Skeletal muscle tissue (tissue), 4 donors: ENCODE data around the gene TGFBRAP1. TPM values are rescaled to one million over a fixed set of nuclear protein-coding genes. Genes with fewer than 3 reads are reported as not detected.

Experiments
- H3K27ac ChIP-seq: one replicate; pipeline ENCODE4 v1.7.0; 2013; ENCODE audit warnings: mild to moderate bottlenecking, low read depth, low read length, inconsistent platforms
- H3K27me3 ChIP-seq, 3 donors: one replicate each; pipeline ENCODE4 v1.7.0; 2013; ENCODE audit warnings: low read length in 3 of 3; ENCODE audit not compliant: control insufficient read depth in 3 of 3, insufficient read depth in 3 of 3
- H3K36me3 ChIP-seq, 3 donors: one replicate each; pipeline ENCODE4 v1.7.0; 2013; ENCODE audit warnings: low read length in 3 of 3; ENCODE audit not compliant: control insufficient read depth in 3 of 3, insufficient read depth in 3 of 3
- H3K4me1 ChIP-seq, 3 donors: one replicate each; pipeline ENCODE4 v1.7.0; 2013; ENCODE audit warnings: low read length in 3 of 3, mild to moderate bottlenecking in 3 of 3; ENCODE audit not compliant: control insufficient read depth in 3 of 3, insufficient read depth in 3 of 3
- H3K4me3 ChIP-seq, 3 donors: one replicate each; pipeline ENCODE4 v1.7.0; 2013; ENCODE audit warnings: low read length in 3 of 3
- H3K9ac ChIP-seq, 3 donors: one replicate each; pipeline ENCODE4 v1.7.0; 2013; ENCODE audit warnings: low read length in 3 of 3, mild to moderate bottlenecking in 3 of 3, moderate library complexity in 2 of 3, low read depth in 1 of 3
- H3K9me3 ChIP-seq, 3 donors: one replicate each; pipeline ENCODE4 v1.7.0; 2013; ENCODE audit warnings: low read length in 3 of 3; ENCODE audit not compliant: control insufficient read depth in 3 of 3
- total RNA-seq: library from RNA; depleted of rRNA; stranded (reverse); fragments of >200 nt; gene quantifications from one replicate; pipeline ENCODE4 v1.2.3, GENCODE V29; 2014
- donor health status: Osteomylitis.

The TGFBRAP1 gene
- total RNA-seq, 1 donor from 2014 or later: 7.3 TPM

DNA sequence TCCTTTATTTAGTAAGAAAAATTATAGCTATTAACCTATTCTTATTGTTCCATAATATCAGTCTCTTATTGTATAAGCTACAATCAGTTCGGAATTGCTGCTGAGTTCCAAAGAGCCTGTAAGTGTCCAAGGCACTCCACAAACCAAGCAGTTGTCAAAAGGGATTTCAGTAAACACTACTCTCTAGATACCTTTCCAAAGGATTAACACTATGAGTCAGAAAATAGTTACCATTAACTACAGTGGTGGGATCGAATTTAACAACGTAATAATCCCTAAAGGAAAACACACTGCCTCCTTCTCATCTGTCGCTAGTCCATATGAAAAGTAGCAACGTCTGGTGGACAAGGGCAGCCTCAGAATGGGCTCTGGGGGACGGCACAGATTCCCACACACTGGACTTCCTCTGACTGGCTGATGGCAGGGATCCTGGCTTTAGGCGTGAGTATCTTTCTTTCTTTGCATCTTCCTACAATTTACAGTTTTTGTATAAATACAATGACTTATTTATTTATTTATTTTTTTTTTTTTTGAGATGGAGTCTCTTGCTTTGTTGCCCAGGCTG is 8.8 kb downstream of the TGFBRAP1 start:
- H3K27me3 ChIP-seq: no peaks in the 10 kb centered on the region
- peaks cover 6 to 28% (median 7%) of the 10 kb centered on the region in 3 donors for H3K4me1 ChIP-seq
- H3K27ac ChIP-seq: peak overlapping the region; percentile 28
- H3K9ac ChIP-seq: peak overlapping the region in 2 of 3 donors; percentile 15 to 40
- no peak overlapping the region for H3K4me3 ChIP-seq
- H3K9me3 ChIP-seq: no peaks in the 10 kb centered on the region
- H3K36me3 ChIP-seq: peaks cover 0 to 5% (median 4%) of the 10 kb centered on the region in 3 donors

DNA sequence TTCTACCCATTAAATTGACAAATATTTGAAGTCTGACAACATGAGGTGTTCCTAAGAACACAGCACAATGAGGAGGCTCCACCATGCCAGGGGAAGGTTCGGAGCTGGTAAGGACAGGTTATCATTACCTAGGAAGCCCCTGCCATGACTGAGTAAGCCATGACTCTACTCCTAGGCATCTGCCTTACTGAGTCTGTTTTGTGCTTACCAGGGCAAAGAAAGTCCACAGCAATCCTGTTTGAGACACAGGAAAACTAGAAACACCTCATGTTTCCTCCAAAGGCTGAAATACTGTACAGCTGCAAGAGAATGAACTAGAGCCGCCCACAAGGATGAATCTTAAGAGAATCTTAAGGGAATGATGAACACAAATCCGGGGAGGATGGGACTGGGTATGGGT is 11.6 kb downstream of the TGFBRAP1 start:
- Histone ChIP-seq H3K27me3 (no peaks in the 10 kb centered on the region), H3K4me3 (no peak overlapping the region), H3K9ac (no peak overlapping the region), H3K9me3 (no peaks in the 10 kb centered on the region), H3K36me3 (peaks cover 0 to 3% (median 0%) of the 10 kb centered on the region in 3 donors), H3K27ac (no peak overlapping the region), H3K4me1 (peaks cover 6 to 13% (median 7%) of the 10 kb centered on the region in 3 donors)

DNA sequence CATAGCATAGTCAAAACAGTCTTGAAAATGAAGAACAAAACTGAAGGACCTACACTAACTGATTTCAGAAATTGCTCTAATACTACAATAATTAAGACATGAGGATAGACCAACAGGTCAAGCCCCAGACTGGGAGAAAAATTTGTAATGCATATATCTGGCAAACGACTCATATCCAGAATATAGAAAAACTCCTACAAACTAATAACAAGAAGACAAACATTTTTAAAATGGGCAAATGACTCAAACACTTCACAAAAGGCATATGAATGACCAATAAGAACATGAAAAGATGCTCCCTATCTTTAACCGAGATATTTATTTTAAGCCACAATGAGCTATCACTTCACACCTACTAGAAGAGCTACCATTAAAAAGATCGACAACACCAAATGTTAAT is 14.2 kb downstream of the TGFBRAP1 start:
- H3K9ac ChIP-seq: no peak overlapping the region
- H3K36me3 ChIP-seq: no peaks in the 10 kb centered on the region
- H3K27me3 ChIP-seq: no peaks in the 10 kb centered on the region
- H3K4me1 ChIP-seq: peaks cover 2 to 10% (median 3%) of the 10 kb centered on the region in 3 donors
- no peak overlapping the region for H3K4me3 ChIP-seq
- H3K27ac ChIP-seq: no peak overlapping the region
- H3K9me3 ChIP-seq: no peaks in the 10 kb centered on the region

DNA sequence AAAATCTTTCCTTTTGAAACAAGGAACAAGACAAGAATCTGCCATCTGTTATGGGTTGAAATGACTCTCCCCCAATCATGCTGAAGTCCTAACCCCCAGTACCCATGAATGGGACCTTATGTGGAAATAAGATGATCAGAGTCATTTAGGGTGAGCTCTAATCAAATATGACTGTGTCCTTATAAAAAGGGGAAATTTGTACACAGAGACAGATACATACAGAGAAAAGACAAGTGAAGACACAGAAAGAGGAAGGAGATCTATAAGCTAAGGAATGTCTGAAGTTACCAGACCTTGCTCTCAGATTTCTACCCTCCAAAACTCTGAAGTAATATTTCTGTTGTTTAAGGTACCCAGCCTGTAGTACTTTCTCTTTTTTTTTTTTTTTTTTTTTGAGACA is 15.7 kb downstream of the TGFBRAP1 start:
- no peaks in the 10 kb centered on the region for H3K27me3 ChIP-seq
- H3K4me1 ChIP-seq: peaks cover 0 to 6% (median 2%) of the 10 kb centered on the region in 3 donors
- H3K27ac ChIP-seq: no peak overlapping the region
- no peaks in the 10 kb centered on the region for H3K9me3 ChIP-seq
- no peak overlapping the region for H3K4me3 ChIP-seq
- no peak overlapping the region for H3K9ac ChIP-seq
- H3K36me3 ChIP-seq: no peaks in the 10 kb centered on the region

DNA sequence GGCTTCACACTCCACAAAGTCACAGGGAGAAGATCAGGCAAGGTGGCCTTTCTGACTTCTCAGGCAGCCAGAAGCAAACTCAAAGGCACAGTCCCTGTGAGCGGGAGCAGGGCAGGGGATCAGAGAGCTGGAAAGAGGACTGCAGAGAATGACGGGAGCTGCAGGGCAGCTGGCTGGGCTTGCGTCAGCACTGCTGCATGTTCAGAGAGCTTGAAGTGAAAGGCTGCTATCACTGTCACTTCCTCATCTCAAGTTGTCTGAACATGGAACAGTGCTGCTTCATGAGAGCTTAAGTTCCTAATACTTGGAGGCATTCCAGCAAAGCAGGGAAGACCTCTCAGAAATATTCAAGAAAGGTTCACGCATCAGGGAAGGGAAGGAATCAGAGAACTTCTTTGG is 20.4 kb downstream of the TGFBRAP1 start:
- Histone ChIP-seq H3K27me3 (no peaks in the 10 kb centered on the region), H3K9me3 (no peaks in the 10 kb centered on the region), H3K4me1 (peaks cover 0 to 7% (median 5%) of the 10 kb centered on the region in 3 donors), H3K9ac (no peak overlapping the region), H3K36me3 (peaks cover 10 to 15% (median 12%) of the 10 kb centered on the region in 3 donors), H3K27ac (no peak overlapping the region), H3K4me3 (no peak overlapping the region)

DNA sequence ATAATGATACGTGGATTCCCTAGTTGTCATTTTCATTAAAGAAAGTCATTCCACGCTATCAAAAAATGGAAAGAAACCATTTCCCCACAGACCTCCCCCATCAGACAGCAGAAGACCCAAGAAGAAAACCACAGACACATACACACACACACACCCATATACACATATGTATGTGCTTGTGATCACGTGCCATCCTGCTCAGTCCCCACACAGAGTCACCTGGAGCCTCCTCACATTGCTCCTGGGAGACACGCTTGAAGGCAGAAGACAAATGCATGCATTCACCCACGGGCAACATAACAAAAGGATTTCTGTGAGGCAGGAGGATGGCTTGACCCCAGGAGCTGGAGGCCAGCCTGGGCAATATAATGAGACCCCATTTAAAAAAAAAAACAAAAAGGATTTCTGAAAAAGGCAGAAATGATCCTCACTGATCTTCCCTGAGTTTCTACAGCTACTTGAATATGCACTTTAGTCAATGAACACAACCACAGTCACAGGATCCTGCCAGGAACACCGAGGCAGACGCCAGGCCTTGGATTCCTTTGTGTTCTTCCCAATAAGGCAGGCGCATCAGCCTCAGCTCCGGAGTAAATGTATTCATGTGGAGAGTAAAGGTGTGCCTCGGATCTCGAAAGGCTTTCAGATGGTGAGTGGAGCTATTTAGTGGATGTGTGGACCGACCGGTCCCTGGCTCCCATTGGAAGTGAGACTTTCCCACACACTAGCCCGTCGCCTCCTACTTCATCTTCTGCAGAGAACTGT is 21.0 kb downstream of the TGFBRAP1 start:
- no peak overlapping the region for H3K27ac ChIP-seq
- H3K4me1 ChIP-seq: peaks cover 0 to 7% (median 5%) of the 10 kb centered on the region in 3 donors
- no peaks in the 10 kb centered on the region for H3K27me3 ChIP-seq
- H3K4me3 ChIP-seq: peak overlapping the region in 1 of 3 donors; percentile 29
- H3K9me3 ChIP-seq: no peaks in the 10 kb centered on the region
- H3K36me3 ChIP-seq: peaks cover 10 to 15% (median 12%) of the 10 kb centered on the region in 3 donors
- H3K9ac ChIP-seq: no peak overlapping the region

DNA sequence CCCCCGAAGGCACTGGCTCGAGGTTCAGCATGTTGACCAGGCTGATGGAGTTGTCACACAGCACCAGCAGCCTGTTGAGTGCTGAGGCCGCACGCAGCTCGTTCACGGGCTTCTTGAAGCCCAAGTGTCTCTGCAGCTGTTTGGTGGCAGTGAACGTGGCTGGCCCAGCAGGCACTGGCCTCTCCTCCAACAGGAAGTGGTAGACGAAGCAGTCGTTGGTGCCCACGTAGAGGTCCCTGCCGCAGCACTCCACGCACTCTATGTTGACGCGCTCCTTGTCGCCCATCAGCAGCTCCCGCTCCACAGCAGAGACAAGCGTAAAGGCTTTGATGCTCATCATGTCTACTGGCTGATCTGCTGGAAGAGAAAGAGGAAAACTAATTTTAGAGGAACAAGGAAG is 21.6 kb downstream of the TGFBRAP1 start:
- no peak overlapping the region for H3K9ac ChIP-seq
- no peak overlapping the region for H3K4me3 ChIP-seq
- H3K36me3 ChIP-seq: peaks cover 10 to 15% (median 12%) of the 10 kb centered on the region in 3 donors
- H3K27me3 ChIP-seq: no peaks in the 10 kb centered on the region
- peaks cover 0 to 7% (median 5%) of the 10 kb centered on the region in 3 donors for H3K4me1 ChIP-seq
- H3K27ac ChIP-seq: no peak overlapping the region
- no peaks in the 10 kb centered on the region for H3K9me3 ChIP-seq

DNA sequence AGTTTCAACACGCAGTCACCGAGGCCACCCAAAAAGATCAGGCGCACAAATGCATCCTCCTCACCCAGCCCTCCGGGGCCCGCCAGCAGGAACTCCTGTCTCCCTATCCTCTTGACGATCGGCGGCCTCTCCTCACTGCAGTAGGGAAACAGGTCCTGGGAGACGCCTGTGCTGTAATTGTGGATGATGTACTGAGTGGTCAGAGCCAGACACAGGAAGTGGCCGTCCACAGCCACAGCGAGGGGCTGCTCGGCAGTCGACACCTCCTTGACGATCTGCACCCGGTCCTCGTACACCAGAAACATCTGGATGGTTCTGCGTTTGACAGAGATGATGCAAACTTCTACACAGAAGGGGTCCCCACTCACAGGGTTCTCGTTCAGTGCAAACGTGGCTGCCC is 22.0 kb downstream of the TGFBRAP1 start:
- H3K27me3 ChIP-seq: no peaks in the 10 kb centered on the region
- no peaks in the 10 kb centered on the region for H3K9me3 ChIP-seq
- H3K4me3 ChIP-seq: no peak overlapping the region
- peaks cover 10 to 15% (median 12%) of the 10 kb centered on the region in 3 donors for H3K36me3 ChIP-seq
- peaks cover 0 to 7% (median 5%) of the 10 kb centered on the region in 3 donors for H3K4me1 ChIP-seq
- no peak overlapping the region for H3K27ac ChIP-seq
- H3K9ac ChIP-seq: no peak overlapping the region

DNA sequence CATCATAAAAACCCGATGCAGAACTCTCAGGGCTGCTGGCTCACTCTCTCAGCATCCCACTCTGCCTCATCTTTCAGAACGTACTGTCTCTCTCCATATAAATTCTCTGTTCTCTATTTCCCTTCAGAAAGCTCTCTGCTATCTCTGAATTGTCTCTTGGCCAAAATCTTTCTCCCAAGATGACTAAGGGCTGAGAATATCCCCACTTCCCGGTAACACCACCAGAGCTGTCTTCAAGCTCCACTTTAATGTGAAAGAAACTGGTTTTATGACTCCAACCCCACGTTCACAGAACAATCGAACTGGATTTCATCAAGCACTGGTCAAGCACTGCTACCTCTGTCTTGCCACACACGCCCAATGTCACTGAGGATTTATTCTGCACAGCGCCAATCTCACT is 22.4 kb downstream of the TGFBRAP1 start:
- Histone ChIP-seq H3K9ac (no peak overlapping the region), H3K4me1 (peaks cover 0 to 7% (median 5%) of the 10 kb centered on the region in 3 donors)

DNA sequence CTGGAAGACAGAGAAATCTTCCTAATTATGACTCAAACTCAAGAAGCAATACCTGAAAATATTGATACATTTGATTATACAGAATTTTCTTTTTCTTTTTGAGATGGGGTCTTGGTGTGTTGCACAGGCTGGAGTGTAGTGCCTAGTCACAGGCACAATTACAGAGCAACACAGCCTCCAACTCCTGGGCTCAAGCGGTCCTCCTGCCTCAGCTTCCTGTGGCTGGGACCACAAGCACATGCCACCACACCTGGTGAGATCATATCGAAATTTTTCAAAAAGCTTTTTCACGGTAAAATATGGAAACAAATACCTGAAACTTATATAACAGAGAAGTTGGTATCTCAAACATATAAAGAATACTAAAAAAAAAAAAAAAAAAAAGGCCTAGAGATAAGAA is 27.9 kb downstream of the TGFBRAP1 start:
- Histone ChIP-seq H3K27ac (no peak overlapping the region), H3K9me3 (no peaks in the 10 kb centered on the region), H3K4me3 (no peak overlapping the region), H3K9ac (no peak overlapping the region), H3K36me3 (peaks cover 10 to 18% (median 18%) of the 10 kb centered on the region in 3 donors), H3K4me1 (no peaks in the 10 kb centered on the region), H3K27me3 (no peaks in the 10 kb centered on the region)

More for the DNA sequence above, 22.4 kb downstream of the TGFBRAP1 start:
- H3K27me3 ChIP-seq: no peaks in the 10 kb centered on the region
- no peak overlapping the region for H3K27ac ChIP-seq
- no peaks in the 10 kb centered on the region for H3K9me3 ChIP-seq
- no peak overlapping the region for H3K4me3 ChIP-seq
- peaks cover 10 to 15% (median 12%) of the 10 kb centered on the region in 3 donors for H3K36me3 ChIP-seq
